HUES6 (cell line): ENCODE data around the gene ENKD1.

Source experiments
- H3K27ac ChIP-seq: 2 replicates; pipeline ENCODE4 v1.7.0; 2013; ENCODE audit warnings: low read depth, mild to moderate bottlenecking, low read length, inconsistent platforms
- H3K27me3 ChIP-seq: 2 replicates; pipeline ENCODE4 v1.6.1; 2013; ENCODE audit warnings: low read length; ENCODE audit not compliant: control insufficient read depth, insufficient read depth
- H3K36me3 ChIP-seq: 2 replicates; pipeline ENCODE4 v1.6.1; 2013; ENCODE audit warnings: low read length; ENCODE audit not compliant: control insufficient read depth, insufficient read depth
- H3K4me1 ChIP-seq: 2 replicates; pipeline ENCODE4 v1.6.1; 2013; ENCODE audit warnings: low read length; ENCODE audit not compliant: control insufficient read depth, insufficient read depth
- H3K4me3 ChIP-seq: 2 replicates; pipeline ENCODE4 v1.5.1; 2013; ENCODE audit warnings: low read depth, low read length
- H3K9ac ChIP-seq: one replicate; pipeline ENCODE4 v1.6.1; 2013; ENCODE audit warnings: mild to moderate bottlenecking, low read length
- H3K9me3 ChIP-seq: 2 replicates; pipeline ENCODE4 v1.6.1; 2013; ENCODE audit warnings: low read depth, low read length; ENCODE audit not compliant: control insufficient read depth, insufficient read depth

ENKD1 gene

GRCh38 chr16:67661886-67662652, 4.5 kb downstream of the ENKD1 start:
- Histone ChIP-seq H3K27ac (no peak overlapping the region), H3K36me3 (peaks cover 17% of the 10 kb centered on the region), H3K4me3 (peak overlapping the region; percentile 99), H3K27me3 (peaks cover 20% of the 10 kb centered on the region), H3K9ac (no peak overlapping the region), H3K4me1 (peaks cover 15% of the 10 kb centered on the region; the same call in 1 of the 2 replicates), H3K9me3 (no peaks in the 10 kb centered on the region)

- no peak overlapping the region for H3K9ac ChIP-seq
- no peak overlapping the region for H3K27ac ChIP-seq
- peaks cover 25% of the 10 kb centered on the region for H3K36me3 ChIP-seq
- H3K4me1 ChIP-seq = 0 out of 2 replicates have a peak, but pooled peaks cover 13% of the 10 kb centered on the region
- peak overlapping the region; percentile 99 for H3K4me3 ChIP-seq
- H3K27me3 ChIP-seq = peaks cover 20% of the 10 kb centered on the region
- H3K9me3 ChIP-seq = no peaks in the 10 kb centered on the region
Observed at GRCh38 chr16:67661101-67661761, 5.3 kb downstream of the ENKD1 start.

DNA sequence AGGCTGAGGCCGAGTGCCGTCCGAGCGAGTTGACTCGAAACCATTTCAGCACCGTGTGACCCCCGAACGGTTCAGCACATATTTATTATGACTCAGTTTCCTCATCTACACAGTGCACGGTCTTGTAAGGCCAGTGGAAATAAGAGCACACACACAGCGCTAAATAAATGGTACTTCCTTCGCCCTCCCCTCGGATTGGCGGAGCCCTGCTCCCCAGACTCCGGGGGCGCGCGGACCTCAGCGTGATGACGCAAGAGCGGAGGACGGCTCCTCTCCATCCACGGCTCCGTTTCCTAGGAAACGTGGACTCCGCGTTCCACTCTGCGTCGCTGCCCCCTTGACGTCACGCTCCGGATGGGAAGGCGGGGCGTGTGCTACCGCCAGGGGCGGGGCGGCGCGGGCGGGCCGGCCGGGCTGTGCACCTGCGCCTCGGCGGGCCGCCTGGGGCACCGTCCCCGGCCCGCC, 6.0 kb downstream of the ENKD1 start, which contains the start of gene PARD6A:
Gene PARD6A, plus strand, starts transcription at position 397 of the 465 bp plus-strand sequence. CDS start 79 bp downstream, outside the sequence.
- 0 out of 2 replicates have a peak, but pooled peaks cover 9% of the 10 kb centered on the region for H3K4me1 ChIP-seq
- peaks cover 16% of the 10 kb centered on the region for H3K27me3 ChIP-seq
- peak within 1 kb of the TSS; percentile 99 for H3K4me3 ChIP-seq
- peak within 1 kb of the TSS; percentile 30 for H3K27ac ChIP-seq
- H3K9ac ChIP-seq = peak within 1 kb of the TSS; percentile 72
- H3K36me3 ChIP-seq = peaks cover 28% of the 10 kb centered on the region
- no peaks in the 10 kb centered on the region for H3K9me3 ChIP-seq

GRCh38 chr16:67659675-67660563, 6.6 kb downstream of the ENKD1 start, which contains the start of gene ACD:
Gene ACD, minus strand, starts transcription at chr16:67660260. Its CDS starts 40 bp downstream, at chr16:67660220.
- Histone ChIP-seq H3K9ac (peak within 1 kb of the TSS; percentile 72), H3K9me3 (no peaks in the 10 kb centered on the region), H3K27ac (peak within 1 kb of the TSS; percentile 30), H3K4me3 (peak within 1 kb of the TSS; percentile 99), H3K27me3 (peaks cover 14% of the 10 kb centered on the region; the same call in 1 of the 2 replicates), H3K4me1 (0 out of 2 replicates have a peak, but pooled peaks cover 9% of the 10 kb centered on the region), H3K36me3 (peaks cover 28% of the 10 kb centered on the region)

DNA sequence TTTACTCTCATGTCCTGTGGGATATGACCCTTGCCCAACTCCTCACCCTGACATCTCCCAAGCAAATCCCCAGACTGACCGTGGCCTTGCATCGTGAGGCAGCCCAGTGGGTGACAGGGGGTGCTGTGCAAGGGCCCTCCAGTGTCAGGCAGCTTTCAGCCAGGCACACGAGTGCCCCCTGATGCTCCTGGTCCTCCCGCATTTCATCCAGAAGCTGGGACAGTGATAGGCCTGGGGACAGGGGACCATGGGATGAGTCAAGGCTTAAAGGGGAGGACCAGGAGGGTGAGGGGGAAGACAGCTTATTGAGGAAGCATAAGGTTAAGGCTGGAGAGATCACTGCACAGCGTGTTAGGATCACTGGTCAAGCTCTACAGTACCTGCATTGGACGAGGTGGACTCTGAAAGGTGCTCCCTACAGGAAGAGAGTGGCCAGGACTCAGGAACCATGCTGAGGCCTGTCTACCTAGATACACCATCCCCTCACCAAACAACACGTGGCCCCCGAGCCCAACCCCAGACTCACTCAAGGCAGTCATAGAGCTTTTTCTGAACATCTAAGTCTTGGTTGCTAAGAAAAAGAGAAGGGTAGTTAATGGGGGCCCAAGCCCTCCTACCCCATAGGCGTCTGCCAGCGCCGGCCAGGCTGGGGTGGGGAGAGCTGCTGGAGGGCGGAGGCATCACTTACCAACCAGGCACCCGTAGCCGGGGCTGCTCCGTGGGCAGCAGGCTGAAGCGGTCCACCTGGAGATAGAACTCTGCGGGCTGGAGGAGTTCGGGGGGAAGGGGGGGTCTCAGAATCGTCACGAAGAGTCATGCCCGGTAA, 7.5 kb downstream of the ENKD1 start:
- Histone ChIP-seq H3K27ac (no peak overlapping the region), H3K4me3 (peak overlapping the region; percentile 99), H3K4me1 (0 out of 2 replicates have a peak, but pooled peaks cover 9% of the 10 kb centered on the region), H3K27me3 (peaks cover 19% of the 10 kb centered on the region; the same call in 1 of the 2 replicates), H3K9me3 (no peaks in the 10 kb centered on the region), H3K9ac (peak overlapping the region; percentile 70), H3K36me3 (peaks cover 28% of the 10 kb centered on the region)

GRCh38 chr16:67657751-67658518, 8.6 kb downstream of the ENKD1 start:
- H3K36me3 ChIP-seq = peaks cover 28% of the 10 kb centered on the region
- no peak overlapping the region for H3K9ac ChIP-seq
- 0 out of 2 replicates have a peak, but pooled peaks cover 9% of the 10 kb centered on the region for H3K4me1 ChIP-seq
- no peak overlapping the region for H3K27ac ChIP-seq
- no peak overlapping the region for H3K4me3 ChIP-seq
- no peaks in the 10 kb centered on the region for H3K9me3 ChIP-seq
- peaks cover 30% of the 10 kb centered on the region for H3K27me3 ChIP-seq

- H3K27ac ChIP-seq = no peak overlapping the region
- H3K9me3 ChIP-seq = no peaks in the 10 kb centered on the region
- H3K9ac ChIP-seq = no peak overlapping the region
- 0 out of 2 replicates have a peak, but pooled peaks cover 9% of the 10 kb centered on the region for H3K4me1 ChIP-seq
- peaks cover 25% of the 10 kb centered on the region for H3K27me3 ChIP-seq
- H3K4me3 ChIP-seq = no peak overlapping the region
- H3K36me3 ChIP-seq = peaks cover 28% of the 10 kb centered on the region
Observed at GRCh38 chr16:67657017-67657608, 9.4 kb downstream of the ENKD1 start.

DNA sequence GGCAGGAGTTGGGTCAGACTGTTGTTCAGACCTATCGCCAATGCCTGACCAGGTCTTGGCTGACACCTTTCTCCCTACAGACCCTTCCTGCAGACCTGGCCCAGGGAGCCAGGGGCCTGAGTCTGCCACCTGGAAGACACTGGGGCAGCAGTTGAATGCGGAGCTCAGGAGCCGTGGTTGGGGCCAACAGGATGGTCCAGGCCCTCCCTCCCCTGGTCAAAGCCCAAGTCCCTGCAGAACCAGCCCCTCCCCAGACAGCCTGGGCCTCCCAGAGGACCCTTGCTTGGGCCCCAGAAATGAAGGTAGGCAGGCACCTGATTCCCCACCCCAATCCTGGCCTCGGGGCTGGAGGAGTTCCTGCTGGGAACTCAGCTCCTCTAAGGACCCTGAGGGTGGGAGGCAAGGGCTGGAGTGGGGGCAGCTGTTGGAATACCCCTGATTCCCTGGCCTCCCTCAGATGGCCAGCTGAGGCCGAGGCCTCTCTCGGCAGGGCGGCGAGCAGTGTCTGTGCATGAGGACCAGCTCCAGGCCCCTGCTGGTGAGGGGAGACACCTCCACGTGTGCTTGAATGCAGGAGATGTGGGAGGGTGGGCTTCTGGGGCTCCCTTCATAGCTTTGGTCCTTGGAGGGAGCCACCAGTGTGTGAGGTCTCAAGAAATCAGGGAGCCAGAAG, 10.1 kb downstream of the ENKD1 start:
- no peak overlapping the region for H3K27ac ChIP-seq
- H3K4me3 ChIP-seq = no peak overlapping the region
- 0 out of 2 replicates have a peak, but pooled peaks cover 5% of the 10 kb centered on the region for H3K4me1 ChIP-seq
- peaks cover 32% of the 10 kb centered on the region for H3K36me3 ChIP-seq
- H3K9ac ChIP-seq = no peak overlapping the region
- no peaks in the 10 kb centered on the region for H3K9me3 ChIP-seq
- peaks cover 23% of the 10 kb centered on the region for H3K27me3 ChIP-seq

GRCh38 chr16:67655363-67655762, 11.2 kb downstream of the ENKD1 start:
- no peak overlapping the region for H3K4me3 ChIP-seq
- H3K27me3 ChIP-seq = peaks cover 29% of the 10 kb centered on the region
- no peak overlapping the region for H3K9ac ChIP-seq
- 0 out of 2 replicates have a peak, but pooled peaks cover 4% of the 10 kb centered on the region for H3K4me1 ChIP-seq
- no peaks in the 10 kb centered on the region for H3K9me3 ChIP-seq
- H3K36me3 ChIP-seq = peaks cover 33% of the 10 kb centered on the region
- H3K27ac ChIP-seq = no peak overlapping the region
